ENCODE measurements around the gene SLC15A2.

DNA sequence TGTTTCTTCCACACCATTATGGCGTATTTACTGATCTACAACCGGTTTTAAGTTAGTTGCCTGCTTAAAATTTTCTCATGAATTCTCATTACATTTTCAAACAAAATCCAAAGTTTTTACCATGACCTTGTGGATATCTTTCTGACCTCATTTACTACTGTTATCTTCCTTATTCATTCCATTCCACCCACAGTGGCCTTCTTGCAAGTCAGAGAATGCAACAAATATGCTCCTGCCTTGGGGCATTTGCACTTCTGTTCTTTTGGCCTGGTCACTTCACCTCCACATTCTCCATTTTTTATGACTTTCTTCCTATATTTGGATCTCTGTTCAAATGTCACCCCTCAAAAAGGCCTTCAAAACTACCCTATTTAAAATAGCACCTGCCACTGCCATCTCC, 8.8 kb upstream of the SLC15A2 start:
- TF ChIP-seq, protein P1, sequence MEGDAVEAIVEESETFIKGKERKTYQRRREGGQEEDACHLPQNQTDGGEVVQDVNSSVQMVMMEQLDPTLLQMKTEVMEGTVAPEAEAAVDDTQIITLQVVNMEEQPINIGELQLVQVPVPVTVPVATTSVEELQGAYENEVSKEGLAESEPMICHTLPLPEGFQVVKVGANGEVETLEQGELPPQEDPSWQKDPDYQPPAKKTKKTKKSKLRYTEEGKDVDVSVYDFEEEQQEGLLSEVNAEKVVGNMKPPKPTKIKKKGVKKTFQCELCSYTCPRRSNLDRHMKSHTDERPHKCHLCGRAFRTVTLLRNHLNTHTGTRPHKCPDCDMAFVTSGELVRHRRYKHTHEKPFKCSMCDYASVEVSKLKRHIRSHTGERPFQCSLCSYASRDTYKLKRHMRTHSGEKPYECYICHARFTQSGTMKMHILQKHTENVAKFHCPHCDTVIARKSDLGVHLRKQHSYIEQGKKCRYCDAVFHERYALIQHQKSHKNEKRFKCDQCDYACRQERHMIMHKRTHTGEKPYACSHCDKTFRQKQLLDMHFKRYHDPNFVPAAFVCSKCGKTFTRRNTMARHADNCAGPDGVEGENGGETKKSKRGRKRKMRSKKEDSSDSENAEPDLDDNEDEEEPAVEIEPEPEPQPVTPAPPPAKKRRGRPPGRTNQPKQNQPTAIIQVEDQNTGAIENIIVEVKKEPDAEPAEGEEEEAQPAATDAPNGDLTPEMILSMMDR (conservative IDR thresholded peaks at IDR 0.05; ENCODE audit: low read depth in 2 of 2), result no peak
- TF ChIP-seq EZH2phosphoT487 (IDR thresholded peaks at IDR 0.05; ENCODE audit: unreplicated experiment) (no peak), EZH2 (IDR thresholded peaks at IDR 0.05; ENCODE audit: low read depth, unreplicated experiment) (no peak), POLR2AphosphoS5 (IDR thresholded peaks at IDR 0.05; ENCODE audit: low read depth) (no peak), NANOG (IDR thresholded peaks at IDR 0.05; ENCODE audit: borderline replicate concordance) (no peak), JUNB (IDR thresholded peaks at IDR 0.05; ENCODE audit: unreplicated experiment) (no peak), ZNF114 (CRISPR knock-in tag; IDR thresholded peaks at IDR 0.05) (no peak), CREB1 (CRISPR knock-in tag; IDR thresholded peaks at IDR 0.05; ENCODE audit: low read depth) (no peak)
- TF ChIP-seq, protein P2, sequence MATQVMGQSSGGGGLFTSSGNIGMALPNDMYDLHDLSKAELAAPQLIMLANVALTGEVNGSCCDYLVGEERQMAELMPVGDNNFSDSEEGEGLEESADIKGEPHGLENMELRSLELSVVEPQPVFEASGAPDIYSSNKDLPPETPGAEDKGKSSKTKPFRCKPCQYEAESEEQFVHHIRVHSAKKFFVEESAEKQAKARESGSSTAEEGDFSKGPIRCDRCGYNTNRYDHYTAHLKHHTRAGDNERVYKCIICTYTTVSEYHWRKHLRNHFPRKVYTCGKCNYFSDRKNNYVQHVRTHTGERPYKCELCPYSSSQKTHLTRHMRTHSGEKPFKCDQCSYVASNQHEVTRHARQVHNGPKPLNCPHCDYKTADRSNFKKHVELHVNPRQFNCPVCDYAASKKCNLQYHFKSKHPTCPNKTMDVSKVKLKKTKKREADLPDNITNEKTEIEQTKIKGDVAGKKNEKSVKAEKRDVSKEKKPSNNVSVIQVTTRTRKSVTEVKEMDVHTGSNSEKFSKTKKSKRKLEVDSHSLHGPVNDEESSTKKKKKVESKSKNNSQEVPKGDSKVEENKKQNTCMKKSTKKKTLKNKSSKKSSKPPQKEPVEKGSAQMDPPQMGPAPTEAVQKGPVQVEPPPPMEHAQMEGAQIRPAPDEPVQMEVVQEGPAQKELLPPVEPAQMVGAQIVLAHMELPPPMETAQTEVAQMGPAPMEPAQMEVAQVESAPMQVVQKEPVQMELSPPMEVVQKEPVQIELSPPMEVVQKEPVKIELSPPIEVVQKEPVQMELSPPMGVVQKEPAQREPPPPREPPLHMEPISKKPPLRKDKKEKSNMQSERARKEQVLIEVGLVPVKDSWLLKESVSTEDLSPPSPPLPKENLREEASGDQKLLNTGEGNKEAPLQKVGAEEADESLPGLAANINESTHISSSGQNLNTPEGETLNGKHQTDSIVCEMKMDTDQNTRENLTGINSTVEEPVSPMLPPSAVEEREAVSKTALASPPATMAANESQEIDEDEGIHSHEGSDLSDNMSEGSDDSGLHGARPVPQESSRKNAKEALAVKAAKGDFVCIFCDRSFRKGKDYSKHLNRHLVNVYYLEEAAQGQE (IDR thresholded peaks at IDR 0.05; ENCODE audit: unreplicated experiment), result no peak
- TF ChIP-seq, protein P3, sequence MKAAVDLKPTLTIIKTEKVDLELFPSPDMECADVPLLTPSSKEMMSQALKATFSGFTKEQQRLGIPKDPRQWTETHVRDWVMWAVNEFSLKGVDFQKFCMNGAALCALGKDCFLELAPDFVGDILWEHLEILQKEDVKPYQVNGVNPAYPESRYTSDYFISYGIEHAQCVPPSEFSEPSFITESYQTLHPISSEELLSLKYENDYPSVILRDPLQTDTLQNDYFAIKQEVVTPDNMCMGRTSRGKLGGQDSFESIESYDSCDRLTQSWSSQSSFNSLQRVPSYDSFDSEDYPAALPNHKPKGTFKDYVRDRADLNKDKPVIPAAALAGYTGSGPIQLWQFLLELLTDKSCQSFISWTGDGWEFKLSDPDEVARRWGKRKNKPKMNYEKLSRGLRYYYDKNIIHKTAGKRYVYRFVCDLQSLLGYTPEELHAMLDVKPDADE (IDR thresholded peaks at IDR 0.05), result no peak

All from GM23338 (cell line).